GM23248 (cell line): ENCODE data around the gene IQGAP2. TPM values are rescaled to one million over a fixed set of nuclear protein-coding genes. Genes with fewer than 3 reads are reported as not detected.
"Not testable (repeated sequence)": the region's sequence is repeated elsewhere in the genome, so short reads cannot be mapped to it uniquely, and the experiment has no call there.

Experiments
- DNase-seq: peaks from one replicate; pipeline ENCODE4 v3.0.0-alpha.2; 2015
- H2AFZ ChIP-seq: fragments of 200-600 bp; sonication (generic); 2 replicates; pipeline ENCODE4 v1.6.1; 2016; ENCODE audit warnings: antibody characterized with exemption
- H3F3A ChIP-seq: fragments of 200-600 bp; sonication (generic); 2 replicates; pipeline ENCODE4 v1.6.1; 2016; ENCODE audit warnings: mild to moderate bottlenecking, antibody characterized with exemption, mixed run types; ENCODE audit not compliant: insufficient read depth
- H3K27ac ChIP-seq: fragments of 200-600 bp; sonication (generic); 2 replicates; pipeline ENCODE4 v1.5.1; 2016; ENCODE audit warnings: mild to moderate bottlenecking
- H3K27me3 ChIP-seq: fragments of 200-600 bp; sonication (generic); replicated peaks from 2 replicates; pipeline ENCODE4 v1.6.1; 2016; ENCODE audit warnings: mild to moderate bottlenecking; ENCODE audit not compliant: insufficient read depth
- H3K36me3 ChIP-seq: fragments of 200-600 bp; sonication (generic); 2 replicates; pipeline ENCODE4 v1.6.1; 2016; ENCODE audit warnings: low read depth, mild to moderate bottlenecking
- H3K4me1 ChIP-seq: fragments of 200-600 bp; sonication (generic); 2 replicates; pipeline ENCODE4 v1.6.1; 2016; ENCODE audit warnings: mild to moderate bottlenecking; ENCODE audit not compliant: insufficient read depth
- H3K4me2 ChIP-seq: fragments of 200-600 bp; sonication (generic); one replicate; pipeline ENCODE4 v1.6.1; 2016; ENCODE audit warnings: mild to moderate bottlenecking; ENCODE audit not compliant: unreplicated experiment
- H3K4me3 ChIP-seq: fragments of 200-600 bp; sonication (generic); 2 replicates; pipeline ENCODE4 v1.5.1; 2016; ENCODE audit warnings: mild to moderate bottlenecking
- H3K79me2 ChIP-seq: fragments of 200-600 bp; sonication (generic); 2 replicates; pipeline ENCODE4 v1.6.1; 2016; ENCODE audit warnings: mild to moderate bottlenecking; ENCODE audit not compliant: insufficient read depth
- H3K9ac ChIP-seq: fragments of 200-600 bp; sonication (generic); 2 replicates; pipeline ENCODE4 v1.6.1; 2016; ENCODE audit warnings: mild to moderate bottlenecking
- H3K9me2 ChIP-seq: fragments of 200-600 bp; sonication (generic); 2 replicates; pipeline ENCODE4 v1.6.1; 2016; ENCODE audit warnings: mixed run types, mild to moderate bottlenecking, moderate library complexity; ENCODE audit not compliant: insufficient read depth
- H3K9me3 ChIP-seq: fragments of 200-600 bp; sonication (generic); one replicate; pipeline ENCODE4 v1.6.1; 2017; ENCODE audit warnings: low read depth
- H4K20me1 ChIP-seq: fragments of 200-600 bp; sonication (generic); 2 replicates; pipeline ENCODE4 v1.6.0; 2016; ENCODE audit not compliant: insufficient read depth
- EZH2 ChIP-seq: fragments of 200-600 bp; sonication (generic); IDR thresholded peaks from 2 replicates; pipeline ENCODE4 v1.6.1; 2018; ENCODE audit warnings: antibody characterized with exemption, mild to moderate bottlenecking; ENCODE audit not compliant: insufficient read depth, poor library complexity, severe bottlenecking
- EZH2phosphoT487 ChIP-seq: fragments of 200-600 bp; sonication (generic); IDR thresholded peaks from 2 replicates; pipeline ENCODE4 v1.6.1; 2018; ENCODE audit warnings: antibody characterized with exemption, moderate library complexity, mild to moderate bottlenecking, low read depth; ENCODE audit not compliant: insufficient read depth
- WGBS, 2 experiments: methylation state at CpG; one replicate each; pipeline ENCODE4 v1.1.6; 2015 to 2017; ENCODE audit warnings: low lambda C conversion rate in 2 of 2, low coverage in 1 of 2; ENCODE audit errors: missing lambda C conversion rate in 2 of 2; 5-methylcytosine and 5-hydroxymethylcytosine counted together
- in situ Hi-C: fragments of 300-500 bp; cut with MboI; formaldehyde crosslinking; loops from 2 replicates; pipeline ENCODE4 v1.15.0; 2020
- polyA plus RNA-seq: library from polyadenylated mRNA; unstranded; fragments of >200 nt; fragmentation: Nextera tagmentation; extraction: Ambion mirVana; gene quantifications from 2 replicates; pipeline ENCODE4 v1.2.1, GENCODE V29; 2016
- total RNA-seq: library from RNA; depleted of rRNA; stranded (reverse); fragments of >200 nt; shearing (Covaris generic); gene quantifications from 2 replicates; pipeline ENCODE4 v1.2.3, GENCODE V29; 2014

Gene IQGAP2
- total and polyA plus RNA-seq, 2 experiments from 2014 or later, result 0.11 TPM; not detected in 1

- no peak overlapping the region for H3K4me2 ChIP-seq
- H3K9me3 ChIP-seq, result no peaks in the 10 kb centered on the region
- H3K9me2 ChIP-seq, result no peaks in the 10 kb centered on the region
- H3K27ac ChIP-seq, result no peak overlapping the region
- H3K9ac ChIP-seq, result no peak overlapping the region
- WGBS, 2 experiments, result 22 to 27% methylated on average over 2 of the region's 2 CpGs
- H3K4me3 ChIP-seq, result no peak overlapping the region
- H2AFZ ChIP-seq, result no peak overlapping the region
- in situ Hi-C loops, result no loop called here
- no peaks in the 10 kb centered on the region for H3K27me3 ChIP-seq
- no peaks in the 10 kb centered on the region for H4K20me1 ChIP-seq
- H3F3A ChIP-seq, result no peaks in the 10 kb centered on the region
- DNase-seq, result no peak
- no peaks in the 10 kb centered on the region for H3K4me1 ChIP-seq
- TF ChIP-seq EZH2 (no peak), EZH2phosphoT487 (no peak)
- no peaks in the 10 kb centered on the region for H3K36me3 ChIP-seq
- H3K79me2 ChIP-seq, result no peaks in the 10 kb centered on the region
These were observed 38.9 kb upstream of the IQGAP2 start for GRCh38 chr5:76364226-76364589.

DNA sequence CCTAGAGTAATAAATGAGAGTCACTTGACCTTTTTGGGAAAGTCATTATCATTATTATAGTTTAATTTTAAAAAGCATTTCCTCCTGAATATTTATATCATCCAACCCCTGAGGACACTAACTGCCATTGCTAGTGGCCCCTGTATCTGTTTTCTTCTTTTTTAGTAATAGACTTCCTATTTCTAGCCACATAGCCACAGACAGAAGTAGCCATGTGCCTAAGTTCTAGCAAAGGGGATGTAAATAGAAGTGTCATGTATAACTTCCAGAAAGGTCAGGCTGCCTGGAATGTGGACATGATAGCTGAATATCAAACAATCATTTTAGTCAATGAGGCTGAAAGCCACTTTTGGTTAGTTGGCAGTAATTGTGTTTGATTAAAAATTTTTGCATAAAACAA is 37.5 kb upstream of the IQGAP2 start:
- Histone ChIP-seq H3K79me2 (no peaks in the 10 kb centered on the region), H3K4me2 (no peak overlapping the region), H3K27ac (no peak overlapping the region), H3K9ac (no peak overlapping the region), H3K4me3 (no peak overlapping the region), H2AFZ (no peak overlapping the region), H3F3A (no peaks in the 10 kb centered on the region), H4K20me1 (no peaks in the 10 kb centered on the region), H3K4me1 (no peaks in the 10 kb centered on the region), H3K36me3 (no peaks in the 10 kb centered on the region), H3K27me3 (no peaks in the 10 kb centered on the region), H3K9me2 (no peaks in the 10 kb centered on the region), H3K9me3 (no peaks in the 10 kb centered on the region)
- no peak for DNase-seq
- in situ Hi-C loops, result no loop called here
- TF ChIP-seq EZH2, result no peak
- TF ChIP-seq EZH2phosphoT487, result no peak

DNA sequence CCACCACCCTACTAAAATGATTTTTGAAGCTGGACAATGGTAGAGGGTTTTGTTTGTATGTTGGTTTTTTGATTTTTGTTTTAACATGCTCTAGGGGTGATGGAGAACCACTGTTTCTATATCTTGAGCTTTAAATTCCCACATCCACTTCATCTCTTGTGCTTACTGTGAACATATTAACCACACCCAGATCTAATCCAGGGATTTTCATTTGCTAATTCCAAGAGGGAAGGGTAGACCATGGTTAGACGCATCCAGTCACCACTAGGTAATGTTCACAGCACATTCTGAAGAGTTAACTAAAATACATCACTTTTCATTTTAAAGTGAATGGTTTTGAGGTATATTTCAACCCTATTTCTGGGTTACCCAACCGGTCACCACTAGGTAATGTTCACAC is 36.5 kb upstream of the IQGAP2 start:
- no peak for DNase-seq
- no peaks in the 10 kb centered on the region for H3K4me1 ChIP-seq
- H3K4me3 ChIP-seq, result no peak overlapping the region
- in situ Hi-C loops, result no loop called here
- no peaks in the 10 kb centered on the region for H3K9me2 ChIP-seq
- H3K27ac ChIP-seq, result no peak overlapping the region
- H3K27me3 ChIP-seq, result no peaks in the 10 kb centered on the region
- H4K20me1 ChIP-seq, result no peaks in the 10 kb centered on the region
- no peaks in the 10 kb centered on the region for H3K79me2 ChIP-seq
- no peaks in the 10 kb centered on the region for H3K36me3 ChIP-seq
- H3K9me3 ChIP-seq, result no peaks in the 10 kb centered on the region
- no peak overlapping the region for H3K4me2 ChIP-seq
- no peaks in the 10 kb centered on the region for H3F3A ChIP-seq
- H3K9ac ChIP-seq, result no peak overlapping the region
- 52 to 55% methylated on average over 2 of the region's 2 CpGs for WGBS, 2 experiments
- TF ChIP-seq EZH2phosphoT487, result no peak
- no peak for TF ChIP-seq EZH2
- no peak overlapping the region for H2AFZ ChIP-seq

DNA sequence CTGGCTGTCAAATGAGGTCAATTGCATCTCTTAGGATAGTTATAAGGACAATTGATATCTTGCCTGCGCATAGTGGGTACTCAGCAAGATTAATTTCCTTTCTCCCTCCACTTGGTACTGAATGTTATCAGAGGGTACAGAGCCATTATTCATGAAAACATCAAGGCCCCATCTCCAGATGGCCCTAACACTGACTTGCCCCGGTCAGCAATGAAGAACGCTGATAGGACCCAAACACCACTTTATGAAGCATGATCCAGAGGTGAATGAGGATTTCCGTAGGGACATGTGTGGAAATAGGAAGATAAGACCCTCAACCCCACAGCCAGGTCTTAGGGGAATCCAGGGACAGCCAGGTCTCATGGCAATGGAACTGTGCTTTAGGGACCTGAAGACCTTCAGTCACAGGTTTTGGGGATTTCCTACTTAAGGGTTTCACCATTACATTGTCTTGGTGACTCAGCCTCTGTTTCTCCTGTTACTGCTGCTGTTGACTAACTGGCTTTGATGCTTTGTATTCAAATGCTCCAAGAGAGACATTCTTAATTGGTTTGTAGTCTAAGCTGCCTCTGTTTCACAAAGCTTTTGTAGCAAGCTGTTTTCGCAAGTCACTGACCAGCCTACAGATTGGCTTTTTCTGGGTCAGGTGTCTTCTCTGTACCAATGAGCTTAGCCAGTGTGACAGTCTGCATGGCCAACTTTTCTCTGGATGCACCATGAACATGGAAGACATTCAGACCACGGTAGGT is 35.3 kb upstream of the IQGAP2 start:
- H3K27ac ChIP-seq, result no peak overlapping the region
- H3K79me2 ChIP-seq, result no peaks in the 10 kb centered on the region
- H3F3A ChIP-seq, result no peaks in the 10 kb centered on the region
- in situ Hi-C loops, result no loop called here
- no peaks in the 10 kb centered on the region for H3K27me3 ChIP-seq
- no peak overlapping the region for H3K9ac ChIP-seq
- H3K4me3 ChIP-seq, result no peak overlapping the region
- H4K20me1 ChIP-seq, result no peaks in the 10 kb centered on the region
- peak; percentile 18 for DNase-seq
- no peaks in the 10 kb centered on the region for H3K36me3 ChIP-seq
- TF ChIP-seq EZH2 (no peak), EZH2phosphoT487 (no peak)
- H3K9me3 ChIP-seq, result no peaks in the 10 kb centered on the region
- no peak overlapping the region for H3K4me2 ChIP-seq
- no peaks in the 10 kb centered on the region for H3K9me2 ChIP-seq
- H2AFZ ChIP-seq, result no peak overlapping the region
- WGBS, 2 experiments, result 72 to 76% methylated on average over 6 of the region's 6 CpGs
- H3K4me1 ChIP-seq, result no peaks in the 10 kb centered on the region

DNA sequence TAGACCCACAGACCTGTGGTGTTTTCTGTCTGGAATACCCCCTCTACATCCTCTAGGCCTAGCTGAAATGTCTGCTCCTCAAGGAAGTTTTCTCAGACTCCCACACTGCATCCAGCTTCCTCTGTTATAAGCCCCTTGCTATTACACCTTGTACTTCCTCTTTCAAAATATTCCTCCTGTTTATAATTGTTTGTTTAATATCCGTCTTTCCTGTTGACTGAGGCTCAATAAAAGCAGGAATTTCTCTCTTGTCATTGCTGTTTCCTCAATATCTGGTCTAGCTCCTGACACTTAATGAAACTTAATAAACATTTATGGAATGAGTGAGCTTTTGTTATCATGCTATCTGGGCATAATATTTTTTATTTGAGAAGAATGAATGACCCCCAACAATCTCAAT is 34.1 kb upstream of the IQGAP2 start:
- Histone ChIP-seq H3F3A (no peaks in the 10 kb centered on the region), H3K79me2 (no peaks in the 10 kb centered on the region), H3K4me2 (no peak overlapping the region), H3K36me3 (no peaks in the 10 kb centered on the region), H3K27me3 (no peaks in the 10 kb centered on the region), H3K9ac (no peak overlapping the region), H4K20me1 (no peaks in the 10 kb centered on the region), H3K9me3 (no peaks in the 10 kb centered on the region), H3K4me3 (no peak overlapping the region), H3K4me1 (no peaks in the 10 kb centered on the region), H3K27ac (no peak overlapping the region), H2AFZ (no peak overlapping the region), H3K9me2 (no peaks in the 10 kb centered on the region)
- in situ Hi-C loops, result no loop called here
- 3 to 11% methylated on average over 1 of the region's 1 CpG for WGBS, 2 experiments
- no peak for DNase-seq
- TF ChIP-seq EZH2phosphoT487, result no peak
- TF ChIP-seq EZH2, result no peak

DNA sequence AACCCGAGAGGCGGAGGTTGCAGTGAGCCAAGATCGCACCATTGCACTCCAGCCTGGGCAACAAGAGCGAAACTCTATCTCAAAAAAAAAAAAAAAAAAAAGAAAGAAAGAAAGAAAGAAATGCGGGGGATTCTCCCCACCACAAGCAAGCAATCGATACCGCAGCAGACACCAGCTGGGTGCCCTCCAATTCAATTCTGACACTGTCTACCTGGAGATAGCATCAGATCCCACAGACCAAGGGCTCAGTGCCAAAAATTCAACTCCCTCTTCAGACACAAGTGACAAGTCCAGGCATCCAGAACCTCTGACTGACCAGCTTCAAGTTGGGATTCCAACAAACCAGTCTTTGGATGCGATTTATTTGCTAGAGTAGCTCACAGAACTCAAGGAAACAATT is 33.4 kb upstream of the IQGAP2 start:
- H3K9me3 ChIP-seq, H3K79me2 ChIP-seq, H3K4me2 ChIP-seq, in situ Hi-C loops, H3K27me3 ChIP-seq, H4K20me1 ChIP-seq, H3K9ac ChIP-seq, H3K4me3 ChIP-seq, H3K4me1 ChIP-seq, H3F3A ChIP-seq, H2AFZ ChIP-seq, DNase-seq, H3K9me2 ChIP-seq, H3K27ac ChIP-seq, H3K36me3 ChIP-seq: not testable (repeated sequence)
- 83 to 90% methylated on average over 5 to 8 of the region's 8 CpGs for WGBS, 2 experiments
